H1 (cell line): ENCODE data around the gene YWHAG. TPM values are rescaled to one million over a fixed set of nuclear protein-coding genes. Genes with fewer than 3 reads are reported as not detected.
"Not testable (repeated sequence)": the region's sequence is repeated elsewhere in the genome, so short reads cannot be mapped to it uniquely, and the experiment has no call there.

Experiments used
- CTCF ChIA-PET: fragments of 300-600 bp; sonication (Branson Sonifier 250); formaldehyde crosslinking; loops from one replicate; lab custom pipeline; 2021; ENCODE audit not compliant: partially characterized antibody; lab: Charles Lee
- POLR2A ChIA-PET: fragments of 300-600 bp; sonication (Branson Sonifier 250); formaldehyde crosslinking; loops from one replicate; lab custom pipeline; 2021; ENCODE audit warnings: inconsistent platforms; ENCODE audit not compliant: partially characterized antibody; lab: Charles Lee
- DNase-seq, 2 experiments: peaks; one replicate each; pipeline versions ENCODE4 v3.0.0 to v3.0.0-alpha.2; 2010 to 2022; ENCODE audit warnings: low spot score in 2 of 2, low read depth in 1 of 2, mixed read lengths in 1 of 2
- FAIRE-seq: peaks from 2 replicates; lab custom pipeline; 2011; peaks lifted over from hg19 to GRCh38; lab: Jason Lieb, UNC
- H2AFZ ChIP-seq: 2 replicates; pipeline ENCODE4 v1.8.1; 2012; ENCODE audit warnings: low read length, inconsistent platforms
- H2AK5ac ChIP-seq: 2 replicates; pipeline ENCODE4 v1.6.1; 2013; ENCODE audit warnings: low read depth, low read length
- H2BK120ac ChIP-seq: replicated peaks from 2 replicates; pipeline ENCODE3; 2013; ENCODE audit warnings: low read depth, low read length, inconsistent platforms
- H2BK12ac ChIP-seq: 2 replicates; pipeline ENCODE4 v1.6.1; 2013; ENCODE audit warnings: low read depth, low read length
- H2BK15ac ChIP-seq: 2 replicates; pipeline ENCODE4 v1.6.1; 2013; ENCODE audit warnings: low read length
- H2BK20ac ChIP-seq: 2 replicates; pipeline ENCODE4 v1.6.1; 2013; ENCODE audit warnings: low read length
- H2BK5ac ChIP-seq: 2 replicates; pipeline ENCODE4 v1.6.1; 2013; ENCODE audit warnings: low read depth, low read length
- H3K14ac ChIP-seq: 2 replicates; pipeline ENCODE4 v1.6.1; 2013; ENCODE audit warnings: inconsistent platforms; ENCODE audit not compliant: insufficient read length
- H3K18ac ChIP-seq: 2 replicates; pipeline ENCODE4 v1.6.1; 2013; ENCODE audit warnings: low read length; ENCODE audit errors: extremely low read depth
- H3K23ac ChIP-seq: 2 replicates; pipeline ENCODE4 v1.6.1; 2013; ENCODE audit warnings: inconsistent platforms; ENCODE audit not compliant: insufficient read length
- H3K23me2 ChIP-seq: 2 replicates; pipeline ENCODE4 v1.6.1; 2013; ENCODE audit warnings: low read depth, low read length
- H3K27ac ChIP-seq: 2 replicates; pipeline ENCODE4 v1.6.1; 2011; ENCODE audit warnings: low read depth, low read length, inconsistent platforms
- H3K27me3 ChIP-seq, 4 experiments: replicated peaks in 1 of 4; 1 replicate in 1 of 4; 2 replicates in 3 of 4; pipeline versions ENCODE4 v1.6.1 to v1.8.1; 2011 to 2013; ENCODE audit warnings: low read length in 3 of 4, mild to moderate bottlenecking in 3 of 4, inconsistent platforms in 2 of 4, mixed read lengths in 2 of 4, moderate library complexity in 1 of 4; ENCODE audit not compliant: control insufficient read depth in 3 of 4, insufficient read depth in 3 of 4; ENCODE audit errors: extremely low read depth in 1 of 4
- H3K36me3 ChIP-seq, 4 experiments: 2 replicates each; pipeline versions ENCODE4 v1.6.1 to v1.8.1; 2011 to 2013; ENCODE audit warnings: mild to moderate bottlenecking in 4 of 4, low read length in 3 of 4, moderate library complexity in 2 of 4, control low read depth in 1 of 4, inconsistent platforms in 1 of 4; ENCODE audit not compliant: insufficient read depth in 4 of 4, control insufficient read depth in 2 of 4
- H3K4ac ChIP-seq: replicated peaks from 2 replicates; pipeline ENCODE3; 2013; ENCODE audit warnings: low read length, low read depth, mixed read lengths, inconsistent platforms; ENCODE audit not compliant: insufficient read length
- H3K4me1 ChIP-seq, 4 experiments: replicated peaks in 1 of 4; 1 replicate in 1 of 4; 2 replicates in 3 of 4; pipeline versions ENCODE4 v1.6.1 to v1.8.1; 2011 to 2013; ENCODE audit warnings: low read length in 3 of 4, inconsistent platforms in 2 of 4, mixed read lengths in 1 of 4; ENCODE audit not compliant: insufficient read depth in 4 of 4, control insufficient read depth in 3 of 4
- H3K4me2 ChIP-seq, 2 experiments: 2 replicates each; pipeline versions ENCODE4 v1.6.1 to v1.8.1; 2011 to 2013; ENCODE audit warnings: low read depth in 2 of 2, low read length in 2 of 2, control low read depth in 1 of 2, inconsistent platforms in 1 of 2, mild to moderate bottlenecking in 1 of 2; ENCODE audit not compliant: insufficient read depth in 1 of 2
- H3K4me3 ChIP-seq, 4 experiments: fragments of 200-600, 300-600 bp in 1 of 4; sonication (generic), shearing (Covaris generic), sonication (Bioruptor Twin) in 1 of 4; 2 replicates each; pipeline versions ENCODE4 v1.5.1 to v1.8.1; 2011 to 2016; ENCODE audit warnings: low read length in 4 of 4, low read depth in 3 of 4, control low read depth in 2 of 4, inconsistent platforms in 2 of 4, mild to moderate bottlenecking in 2 of 4, mixed read lengths in 1 of 4, moderate library complexity in 1 of 4; ENCODE audit not compliant: insufficient read depth in 2 of 4; ENCODE audit errors: extremely low read depth in 1 of 4
- H3K56ac ChIP-seq: replicated peaks from 2 replicates; pipeline ENCODE3; 2013; ENCODE audit warnings: low read depth, mild to moderate bottlenecking, mixed read lengths, low read length, inconsistent platforms; ENCODE audit not compliant: insufficient read length
- H3K79me1 ChIP-seq: 2 replicates; pipeline ENCODE4 v1.6.1; 2013; ENCODE audit warnings: low read depth, low read length, control low read depth
- H3K79me2 ChIP-seq, 2 experiments: 2 replicates each; pipeline versions ENCODE4 v1.6.1 to v1.8.1; 2012 to 2013; ENCODE audit warnings: low read length in 2 of 2, mild to moderate bottlenecking in 2 of 2, inconsistent platforms in 1 of 2; ENCODE audit not compliant: insufficient read depth in 2 of 2, control insufficient read depth in 1 of 2
- H3K9ac ChIP-seq, 4 experiments: replicated peaks in 1 of 4; 1 replicate in 1 of 4; 2 replicates in 3 of 4; pipeline versions ENCODE4 v1.6.1 to v1.8.1; 2011 to 2013; ENCODE audit warnings: low read depth in 3 of 4, low read length in 3 of 4, control low read depth in 2 of 4, mild to moderate bottlenecking in 2 of 4, moderate library complexity in 2 of 4, inconsistent platforms in 1 of 4; ENCODE audit errors: extremely low read depth in 1 of 4
- H3K9me3 ChIP-seq, 2 experiments: 2 replicates each; pipeline versions ENCODE4 v1.6.1 to v1.8.1; 2012 to 2013; ENCODE audit warnings: mild to moderate bottlenecking in 2 of 2, moderate library complexity in 2 of 2, control low read depth in 1 of 2, inconsistent platforms in 1 of 2, low read depth in 1 of 2, low read length in 1 of 2, mixed read lengths in 1 of 2; ENCODE audit not compliant: insufficient read depth in 2 of 2
- H4K20me1 ChIP-seq, 2 experiments: replicated peaks in 1 of 2; 2 replicates each; pipeline versions ENCODE3 to v1.8.1; 2011 to 2013; ENCODE audit warnings: inconsistent platforms in 2 of 2, low read length in 2 of 2, mild to moderate bottlenecking in 1 of 2; ENCODE audit not compliant: insufficient read depth in 2 of 2, control insufficient read depth in 1 of 2
- H4K5ac ChIP-seq: 2 replicates; pipeline ENCODE4 v1.6.1; 2013; ENCODE audit warnings: low read length, low read depth, mixed read lengths, inconsistent platforms; ENCODE audit not compliant: insufficient read length
- H4K8ac ChIP-seq: 2 replicates; pipeline ENCODE4 v1.8.0; 2013; ENCODE audit warnings: mild to moderate bottlenecking, moderate library complexity, low read length, inconsistent platforms; ENCODE audit not compliant: insufficient read depth; ENCODE audit errors: extremely low read depth
- H4K91ac ChIP-seq: replicated peaks from 2 replicates; pipeline ENCODE3; 2013; ENCODE audit warnings: low read length, mixed read lengths, inconsistent platforms; ENCODE audit not compliant: insufficient read length
- ASH2L ChIP-seq: fragments of 200-600, 300-600 bp; sonication (generic); IDR thresholded peaks from one replicate; pipeline ENCODE4 v1.7.1; 2017; ENCODE audit warnings: low read length
- ATF2 ChIP-seq: IDR thresholded peaks from 2 replicates; pipeline ENCODE4 v1.6.1; 2012; ENCODE audit warnings: low read length, inconsistent platforms
- SUZ12 ChIP-seq: fragments of 200-600 bp; sonication (generic); IDR thresholded peaks from 2 replicates; pipeline ENCODE4 v1.6.1; 2012; ENCODE audit warnings: mild to moderate bottlenecking, inconsistent platforms, low read length, moderate library complexity, mixed read lengths
- WGBS, 2 experiments: shearing (Covaris generic) in 1 of 2; methylation state at CpG; one replicate each; pipeline versions ENCODE4 v1.1.6 to v1.1.7; 2013 to 2015; ENCODE audit warnings: low lambda C conversion rate in 2 of 2, mixed read lengths in 2 of 2, inconsistent platforms in 1 of 2, low coverage in 1 of 2, missing lambda C conversion rate in 1 of 2; ENCODE audit not compliant: insufficient replicate concordance in 2 of 2, insufficient coverage in 1 of 2, insufficient read length in 1 of 2; ENCODE audit errors: extremely low coverage in 1 of 2, missing lambda C conversion rate in 1 of 2; 5-methylcytosine and 5-hydroxymethylcytosine counted together
- polyA plus RNA-seq, 7 experiments: library from polyadenylated mRNA; depleted of rRNA in 3 of 7; stranded (reverse) in 5 of 7; unstranded in 2 of 7; fragments of >200 nt in 5 of 7; fragments of 200-250 nt in 2 of 7; gene quantifications; 1 replicate in 5 of 7; 2 replicates in 1 of 7; 4 replicates in 1 of 7; pipeline versions ENCODE4 v1.2.1 to v1.2.3, GENCODE V29; 2011 to 2013; ENCODE audit warnings: missing spikeins in 2 of 7, mixed read lengths in 2 of 7
- total RNA-seq: library from RNA; stranded (reverse); fragmentation: NEBNext Ultra II Directional; extraction: Animal tissue kit (Norgen Biotek cat#: 25700); gene quantifications from 2 replicates; pipeline ENCODE4 v1.2.1, GENCODE V29; 2021

Gene YWHAG
- total and polyA plus RNA-seq, 2 of the 8 experiments (the other 6 are each of a cell fraction or from before 2014, with no cell fraction given), result 57.2 to 241 TPM

GRCh38 chr7:76291351-76292212 is 67.2 kb downstream of the YWHAG start (continued):
- TF ChIP-seq ATF2 (no peak), ASH2L (peak; percentile 90), SUZ12 (no peak)

GRCh38 chr7:76290847-76291350 is 67.9 kb downstream of the YWHAG start:
- H2BK12ac ChIP-seq, result peak overlapping the region; percentile 95
- peak overlapping the region; percentile 10 for H2BK120ac ChIP-seq
- H3K14ac ChIP-seq, H2AFZ ChIP-seq, H3K27me3 ChIP-seq, H3K9ac ChIP-seq, H3K56ac ChIP-seq, DNase-seq, H3K79me2 ChIP-seq, H2BK15ac ChIP-seq, H3K36me3 ChIP-seq, H3K9me3 ChIP-seq, H3K23me2 ChIP-seq, H3K4me3 ChIP-seq, H2AK5ac ChIP-seq, H4K5ac ChIP-seq, H3K79me1 ChIP-seq, FAIRE-seq, H4K20me1 ChIP-seq, H3K23ac ChIP-seq, H4K8ac ChIP-seq: not testable (repeated sequence)
- H3K18ac ChIP-seq, result peak overlapping the region; percentile 73
- H3K27ac ChIP-seq, result peak overlapping the region; percentile 19; the same call in 1 of the 2 replicates
- peak overlapping the region; percentile 7 for H3K4ac ChIP-seq
- peak overlapping the region in 1 of 2 experiments; percentile 27; a peak in 1 of 4 replicates for H3K4me2 ChIP-seq
- peak overlapping the region; percentile 72; the same call in 1 of the 2 replicates for H2BK5ac ChIP-seq
- ChIA-PET POLR2A (interaction anchor here (0.9 to 2.7 kb wide), 7 partner anchors 10 to 27 kb away, joined by 3 to 22 read pairs (median 6); no protein-coding TSS in a partner anchor), CTCF (interaction anchor here (0.7 to 19.4 kb wide), 22 partner anchors 9 to 209 kb away, joined by 3 to 426 read pairs (median 4); partner anchors contain the start of genes HSPB1 and SRRM3)
- WGBS, 2 experiments, result 94% methylated on average over 6 of the region's 6 CpGs; no CpG with 5 or more reads in 1 of the 2 experiments
- peak overlapping the region; percentile 92 for H4K91ac ChIP-seq
- peak overlapping the region; percentile 97; the same call in 1 of the 2 replicates for H2BK20ac ChIP-seq
- peaks cover 0 to 22% (median 11%) of the 10 kb centered on the region in 4 experiments; a peak in 6 of 7 replicates for H3K4me1 ChIP-seq
